MV-4-11 (cell line): ENCODE results near the gene RNF113B.

Experiments used
- DNase-seq: peaks from one replicate; lab custom pipeline; 2025; lab: John Stamatoyannopoulos, UW

The RNF113B gene

DNA sequence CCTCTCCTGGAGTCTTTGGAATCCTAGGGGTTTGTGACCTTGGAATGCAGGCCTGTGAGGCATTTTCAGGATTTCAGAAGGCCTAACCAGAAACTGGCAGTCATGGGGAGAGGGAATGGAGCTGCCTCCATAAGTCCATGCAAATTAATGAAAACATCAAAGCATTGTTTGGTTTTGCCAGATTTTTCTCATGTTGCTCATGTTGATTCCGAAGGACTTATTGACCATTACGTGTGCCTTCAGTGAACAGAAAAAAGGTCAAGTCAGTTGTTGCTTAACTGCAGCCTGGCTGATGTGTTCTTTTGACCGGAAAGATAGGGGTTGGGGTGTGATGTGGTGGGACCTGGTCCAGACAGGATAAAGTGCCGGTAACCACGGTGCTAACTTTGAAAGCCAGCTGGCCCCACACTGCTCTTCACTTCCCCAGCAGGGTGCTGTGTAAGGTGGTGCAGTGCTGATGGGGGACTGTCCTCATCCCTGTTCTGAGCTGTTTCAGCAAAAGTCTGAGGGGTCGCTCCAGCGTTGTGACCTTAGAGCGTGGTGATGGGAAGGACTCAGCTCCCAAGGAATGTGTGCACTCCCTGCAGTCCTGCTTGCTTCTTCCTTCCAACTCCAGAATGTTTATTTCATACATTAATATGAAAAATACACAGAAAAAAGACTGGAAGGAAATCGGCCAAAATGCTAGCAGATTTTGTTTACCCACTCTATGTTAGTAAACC, 3.5 kb downstream of the RNF113B start:
- no peak for DNase-seq

DNA sequence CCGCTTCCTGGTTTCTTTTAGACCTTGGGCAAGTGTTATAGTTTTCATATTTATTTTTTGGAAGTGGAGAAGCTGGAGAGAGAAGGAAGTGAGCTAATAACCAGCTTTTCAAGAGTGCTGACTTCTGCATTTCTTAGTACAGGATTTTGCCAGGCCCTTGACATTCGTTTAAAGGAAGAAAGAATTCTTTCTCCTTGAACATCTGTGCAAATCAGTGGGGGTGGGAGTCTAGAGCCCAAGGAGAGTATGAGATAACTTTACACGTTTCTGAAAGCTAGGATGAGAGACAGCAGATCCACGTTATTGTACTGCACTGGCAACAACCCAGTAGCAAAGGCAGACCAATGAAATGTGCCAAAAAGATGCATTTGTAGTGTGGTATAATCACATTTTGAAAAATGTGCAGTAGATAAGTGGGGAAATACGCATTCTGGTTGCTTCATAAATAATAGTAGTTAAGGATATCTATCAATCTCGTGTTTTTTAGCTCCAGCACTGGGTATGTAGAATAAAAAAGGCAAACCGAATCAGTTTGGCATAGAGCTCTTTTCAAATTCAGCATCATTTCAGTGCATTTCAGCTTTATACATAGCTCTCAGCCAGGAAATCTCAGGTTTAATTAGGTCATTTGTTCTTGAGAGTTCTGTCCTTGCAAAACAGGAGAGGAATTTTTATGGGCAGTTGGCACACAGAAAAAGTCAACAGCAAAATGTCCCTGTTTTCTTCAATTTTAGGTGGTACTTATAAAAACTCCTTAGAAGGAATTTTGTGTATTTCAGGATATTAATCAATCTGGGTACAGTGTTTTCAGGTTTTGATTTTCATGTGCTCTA, 4.3 kb downstream of the RNF113B start:
- no peak for DNase-seq

DNA sequence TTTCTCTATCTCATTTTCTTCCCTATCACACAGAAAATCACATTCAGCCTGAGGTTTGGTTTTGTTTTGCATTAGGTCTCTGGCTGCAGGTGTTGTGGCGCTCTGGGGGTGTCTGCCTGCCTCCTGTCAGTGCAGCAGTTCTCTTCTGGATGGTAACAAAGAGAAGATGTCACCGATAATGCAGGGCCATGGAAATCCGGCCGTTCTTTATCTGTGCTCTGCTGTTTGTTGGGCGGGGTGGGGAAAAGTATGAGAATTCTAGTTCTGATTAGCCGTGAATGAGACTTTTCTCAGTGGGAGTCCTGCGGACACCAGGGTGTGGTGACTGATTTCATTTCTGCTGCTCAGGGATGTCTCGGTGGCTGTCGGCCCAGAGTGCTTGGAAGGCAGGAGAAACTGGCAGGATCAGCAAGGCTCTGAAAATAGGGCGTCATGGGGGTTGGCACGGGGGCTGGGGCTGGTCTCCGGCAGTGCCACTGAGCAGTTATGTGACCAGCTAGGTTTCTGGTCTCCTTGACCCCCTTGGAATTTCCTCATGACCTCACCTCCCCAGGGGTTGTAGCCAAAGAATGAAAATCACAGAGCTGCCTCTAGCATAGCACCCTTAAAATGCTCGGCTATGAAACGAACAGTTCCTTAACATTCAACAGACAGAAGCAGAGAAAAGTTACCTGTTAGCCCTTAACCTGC, 5.0 kb downstream of the RNF113B start:
- DNase-seq, result no peak

DNA sequence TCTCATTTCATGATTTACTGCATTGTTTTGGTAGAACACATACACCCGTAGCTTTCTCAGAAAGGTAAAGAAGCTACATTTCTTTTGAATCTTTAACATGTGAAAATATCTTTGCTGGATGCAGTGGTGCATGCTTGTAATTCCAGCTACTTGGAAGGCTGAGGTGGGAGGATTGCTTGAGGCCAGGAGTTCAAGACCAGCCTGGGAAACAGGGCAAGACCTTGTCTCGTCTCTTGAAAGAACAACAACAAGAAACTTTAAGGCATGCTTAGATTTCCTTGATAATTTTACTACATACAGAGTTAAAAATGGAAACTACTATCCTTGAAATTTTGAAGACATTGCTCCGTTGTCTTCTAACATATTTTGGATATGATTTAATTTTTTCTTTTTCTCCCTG, 7.7 kb downstream of the RNF113B start:
- DNase-seq, result no peak

DNA sequence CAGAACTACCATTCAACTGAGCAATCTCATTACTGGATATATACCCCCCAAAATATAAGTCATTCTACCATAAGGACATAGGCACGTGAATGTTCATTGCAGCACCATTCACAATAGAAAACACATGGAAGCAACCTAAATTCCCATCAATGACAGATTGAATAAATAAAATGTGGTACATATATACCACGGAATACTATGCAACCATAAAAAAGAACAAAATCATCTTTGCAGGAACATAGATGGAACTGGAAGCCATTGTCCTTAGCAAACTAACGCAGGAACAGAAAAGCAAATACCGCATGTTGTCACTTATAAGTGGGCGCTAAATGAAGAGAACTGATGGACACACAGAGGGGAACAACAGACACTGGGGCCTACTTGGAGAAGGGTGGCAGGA, 14.1 kb downstream of the RNF113B start:
- DNase-seq, result no peak

DNA sequence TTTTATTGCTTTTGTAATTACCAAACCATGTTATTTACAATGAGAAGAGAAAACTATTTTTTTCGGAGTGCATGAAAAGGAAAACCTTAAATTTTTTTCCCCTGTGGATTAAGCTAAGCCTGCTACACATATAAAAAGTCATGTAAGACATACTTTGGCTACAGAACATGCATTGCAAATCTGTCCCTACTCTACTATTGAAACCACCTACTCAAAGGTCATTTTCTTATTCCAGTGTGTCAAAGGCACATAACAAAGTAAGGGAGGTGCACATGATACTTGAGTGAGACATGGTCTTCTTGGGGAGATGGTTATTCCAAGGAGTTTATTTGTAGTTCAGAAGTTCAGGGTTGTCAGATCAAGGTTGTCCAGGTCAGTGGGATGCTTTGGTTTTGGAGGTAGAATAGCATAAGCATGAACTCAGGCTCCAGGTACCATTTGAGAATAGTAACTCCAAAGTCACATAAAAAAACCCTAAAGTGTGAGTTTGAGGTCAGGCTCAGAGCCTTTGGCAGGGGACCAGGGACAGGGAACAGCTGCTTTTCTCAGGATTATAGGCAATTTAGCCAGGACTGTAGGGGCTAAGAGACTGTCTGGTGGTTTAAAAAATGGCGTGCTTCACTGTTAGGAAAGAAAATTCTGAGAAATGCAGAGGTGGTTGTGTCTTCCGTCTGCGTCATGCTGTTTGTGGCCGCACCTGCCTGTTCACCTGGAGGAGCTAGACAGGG, 18.7 kb downstream of the RNF113B start:
- DNase-seq, result no peak

DNA sequence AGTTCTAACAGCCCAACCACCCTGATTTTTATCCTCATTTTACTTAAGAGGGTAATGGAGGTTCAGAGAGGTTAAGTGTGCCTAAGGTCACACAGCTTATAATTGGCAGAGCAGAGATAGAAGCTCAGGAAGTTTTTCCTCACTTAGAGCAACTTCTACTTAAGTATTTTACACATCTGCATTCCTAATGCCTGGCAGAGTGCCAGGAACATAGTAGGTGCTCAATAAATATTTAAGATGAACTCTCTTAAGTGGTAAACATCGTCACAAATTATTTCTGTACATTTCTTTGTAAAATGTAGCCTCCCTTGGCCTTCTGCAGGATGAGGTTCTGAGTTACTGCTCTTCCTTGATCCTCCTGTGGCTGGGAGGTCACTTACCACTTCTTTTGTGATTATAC, 19.5 kb downstream of the RNF113B start:
- no peak for DNase-seq

DNA sequence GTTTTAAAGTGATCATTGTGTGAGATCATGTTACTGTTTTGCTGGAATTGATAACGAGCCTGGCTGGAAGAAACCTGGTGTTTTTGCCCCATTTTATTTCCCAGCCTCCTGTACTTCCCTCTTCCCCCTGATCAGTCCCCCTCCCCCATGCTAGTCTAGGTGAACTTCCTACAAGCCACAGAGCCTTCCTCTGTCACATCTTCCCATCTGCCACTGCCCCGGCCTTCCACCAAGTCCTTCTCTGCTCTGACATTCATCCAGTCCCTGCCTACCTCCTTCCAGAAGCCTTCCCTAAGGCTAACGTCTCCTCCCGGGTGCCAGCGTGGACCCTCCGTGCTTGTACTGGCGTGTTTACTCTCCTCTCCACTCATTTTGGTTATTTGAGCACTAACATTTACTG, 19.9 kb downstream of the RNF113B start:
- no peak for DNase-seq

DNA sequence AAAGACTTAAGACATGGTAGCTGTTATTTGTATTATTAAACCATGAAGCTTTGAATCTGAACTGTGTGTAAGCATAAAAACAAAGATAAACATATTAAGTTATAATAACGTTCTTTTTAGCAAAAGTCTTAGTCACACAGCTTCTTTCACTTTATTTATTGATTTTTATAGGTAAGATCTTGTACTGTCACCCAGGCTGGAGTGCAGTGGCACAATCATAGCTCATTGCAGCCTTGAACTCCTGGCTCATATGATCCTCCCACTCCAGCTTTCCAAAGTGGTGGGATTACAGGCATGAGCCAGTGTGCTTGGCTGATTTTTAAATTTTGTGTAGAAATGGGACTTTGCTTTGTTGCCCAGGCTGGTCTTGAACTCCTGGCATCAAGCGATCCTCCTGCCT, 20.8 kb downstream of the RNF113B start:
- no peak for DNase-seq

DNA sequence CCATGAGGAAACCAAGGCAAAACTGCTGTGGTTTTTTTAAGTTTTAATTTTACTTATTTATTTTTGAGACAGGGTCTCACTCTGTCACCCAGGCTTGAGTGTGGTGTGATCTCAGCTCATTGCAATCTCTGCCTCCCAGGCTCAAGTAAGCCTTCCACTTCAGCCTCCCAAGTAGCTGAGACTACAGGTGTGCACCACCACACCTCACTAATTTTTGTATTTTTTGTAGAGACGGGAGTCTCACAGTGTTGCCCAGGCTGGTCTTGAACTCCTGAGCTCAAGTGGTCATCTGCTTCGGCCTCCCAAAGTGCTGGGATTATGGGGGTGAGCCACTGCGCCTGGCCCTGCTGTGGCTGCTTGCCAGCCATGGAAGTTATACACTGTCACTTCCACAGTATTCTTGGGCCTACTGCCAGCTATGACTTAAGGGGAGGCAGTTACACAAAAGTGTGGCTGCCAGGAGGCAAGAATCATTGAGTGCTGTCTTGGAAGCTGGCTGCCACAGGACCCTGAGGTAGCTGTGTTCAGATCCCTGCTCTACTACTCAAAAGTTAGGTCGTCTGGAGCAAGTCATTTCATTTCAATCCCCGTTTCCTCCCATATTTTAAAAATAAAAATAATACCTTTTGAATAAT, 21.5 kb downstream of the RNF113B start:
- DNase-seq, result no peak

DNA sequence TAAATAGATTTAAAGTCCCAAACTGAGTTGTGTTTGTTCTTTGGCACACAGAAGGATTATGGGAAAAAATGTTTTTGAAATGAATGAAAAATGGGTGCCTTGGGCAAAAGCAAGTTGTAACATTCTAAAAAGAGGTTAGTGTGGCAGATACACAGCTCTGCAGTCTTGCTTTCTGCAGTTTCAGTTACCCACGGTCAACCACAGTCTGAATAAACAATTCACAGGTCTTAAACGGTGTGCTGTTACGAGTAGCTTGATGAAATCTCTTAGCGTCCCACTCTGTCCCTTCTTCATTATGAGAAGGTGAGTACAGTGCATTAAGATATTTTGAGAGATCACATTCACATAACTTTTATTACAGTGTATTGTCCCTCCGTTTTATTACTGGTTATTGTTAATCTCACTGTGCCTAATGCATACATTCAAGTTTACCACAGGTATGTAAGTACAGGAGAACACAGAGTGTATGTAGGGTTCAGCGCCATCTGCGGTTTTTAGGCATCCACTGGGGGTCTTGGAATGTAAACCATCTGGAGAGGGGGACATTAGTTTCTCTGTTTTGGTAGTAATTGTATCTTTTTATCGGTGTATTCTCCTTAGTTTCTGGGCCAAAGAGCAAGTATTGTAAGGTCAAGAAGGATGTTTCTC, 26.1 kb downstream of the RNF113B start:
- no peak for DNase-seq

DNA sequence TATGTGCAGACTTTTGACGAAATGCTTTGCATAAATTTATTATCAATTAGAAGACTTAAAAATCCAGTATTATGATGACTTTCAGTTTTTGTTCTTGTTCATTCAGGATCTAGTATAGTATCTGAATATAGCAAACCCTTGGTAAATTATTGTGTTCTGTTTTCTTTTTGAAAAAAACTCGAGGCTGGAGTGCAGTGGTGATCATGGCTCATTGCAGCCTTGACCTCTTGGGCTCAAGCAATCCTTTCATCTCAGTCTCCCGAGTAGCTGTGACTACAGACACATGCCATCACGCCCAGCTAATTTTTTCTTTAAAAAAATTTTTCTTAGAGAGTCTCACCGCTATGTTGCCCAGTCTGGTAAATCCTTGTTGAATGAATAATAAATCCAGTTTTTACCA, 29.5 kb downstream of the RNF113B start:
- DNase-seq, result no peak

DNA sequence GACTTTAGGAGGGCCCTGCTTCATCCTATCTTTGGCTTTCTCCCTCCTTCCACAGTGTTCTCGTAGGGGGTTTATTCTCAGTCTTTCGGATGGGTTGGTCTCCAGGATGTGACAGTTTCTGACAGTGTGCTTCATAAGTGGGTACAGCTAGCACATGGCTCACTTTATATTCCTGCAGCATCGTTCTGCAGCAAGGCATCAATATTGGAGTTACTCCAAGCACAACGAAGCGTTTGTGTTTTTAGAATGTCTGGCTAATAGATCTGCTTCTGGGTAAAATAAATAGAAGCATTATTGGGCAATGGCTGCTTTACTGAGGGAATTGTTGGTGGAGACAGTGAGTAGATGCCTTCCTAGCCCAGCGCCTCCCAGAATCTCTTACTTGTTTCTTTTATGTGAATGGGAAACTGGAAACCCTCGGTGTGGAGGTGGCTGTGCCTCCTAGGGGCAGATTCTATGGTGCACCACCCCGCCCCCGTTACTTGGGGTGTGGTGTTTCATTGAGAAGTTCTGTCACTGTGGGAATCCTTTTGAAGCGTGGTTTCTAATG, 32.2 kb downstream of the RNF113B start:
- no peak for DNase-seq

DNA sequence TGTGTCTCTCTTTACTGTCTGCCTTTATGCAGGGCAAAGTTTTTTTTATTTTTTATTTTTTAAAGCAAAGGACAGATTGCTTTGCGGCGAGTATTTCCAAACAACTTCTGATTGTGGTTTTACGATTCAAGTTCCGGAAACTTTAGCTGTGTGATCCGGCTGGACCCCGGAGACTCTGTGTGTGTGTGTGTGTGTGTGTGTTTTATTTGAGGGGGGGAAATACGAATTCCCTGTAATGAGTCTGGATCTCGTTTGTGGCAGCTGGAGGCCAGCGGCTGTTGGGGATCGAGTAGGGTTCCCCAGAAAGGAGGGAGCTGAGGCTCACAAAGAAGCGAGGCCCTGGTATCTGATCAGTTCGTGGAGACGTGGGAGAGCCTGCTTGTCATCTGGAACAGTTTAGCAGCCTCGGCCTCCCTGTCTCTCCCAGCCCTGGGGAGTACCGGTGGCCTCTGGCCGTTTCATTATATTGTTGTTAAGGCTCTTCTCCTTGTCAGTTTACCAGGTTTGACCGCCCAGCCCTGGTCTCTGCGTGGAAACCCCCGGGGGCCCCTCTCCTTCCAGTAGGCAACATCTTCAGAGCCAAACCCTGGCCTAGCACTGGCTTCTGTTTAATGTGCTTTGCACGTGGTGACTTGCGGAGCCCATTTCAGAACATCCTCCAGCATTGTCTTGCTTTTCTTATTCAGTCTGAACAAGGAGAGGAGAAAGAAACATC, 32.9 kb downstream of the RNF113B start:
- peak; percentile 11 for DNase-seq

DNA sequence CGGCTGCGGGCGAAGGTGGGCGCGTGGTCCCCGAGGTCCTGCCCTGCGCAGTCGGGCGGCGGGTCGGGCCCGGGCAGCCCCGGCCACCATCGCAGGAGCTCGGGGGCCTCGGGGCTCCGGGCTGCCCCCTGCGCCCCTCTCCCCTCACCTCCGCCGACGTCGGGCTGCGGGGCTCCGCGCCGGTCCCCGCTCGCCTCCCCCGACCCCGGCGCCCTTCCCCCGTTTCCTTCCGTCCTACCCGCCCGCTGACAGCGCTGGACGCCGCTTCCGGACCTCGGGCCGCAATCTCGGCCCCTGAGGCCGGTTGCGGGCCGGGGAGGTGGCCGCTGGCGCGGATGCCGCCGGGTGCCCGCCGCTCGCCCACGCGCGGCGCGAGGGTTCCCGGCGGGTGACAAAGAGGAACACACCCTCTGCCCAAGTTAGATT, 33.5 kb downstream of the RNF113B start:
- DNase-seq, result no peak

DNA sequence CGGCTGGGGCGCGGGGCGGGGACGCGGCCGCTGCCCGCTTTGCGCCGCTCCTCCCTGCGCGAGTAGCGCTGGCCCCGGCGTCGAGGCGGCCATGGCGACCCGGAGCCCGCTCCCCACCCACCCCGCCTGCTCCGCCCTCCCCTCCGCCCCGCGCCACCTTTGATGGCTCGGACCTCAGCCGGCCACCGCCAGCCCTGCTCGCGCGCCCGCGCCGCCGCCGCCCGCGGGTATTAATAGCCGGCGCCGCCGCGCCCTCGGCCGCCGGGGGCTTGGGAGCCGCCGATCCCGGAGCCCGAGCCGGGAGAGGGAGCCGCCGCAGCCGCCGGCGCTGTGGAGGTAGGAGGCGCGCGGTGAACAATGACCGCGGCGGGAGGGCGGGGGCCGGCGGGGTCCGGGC, 33.9 kb downstream of the RNF113B start:
- DNase-seq, result no peak

DNA sequence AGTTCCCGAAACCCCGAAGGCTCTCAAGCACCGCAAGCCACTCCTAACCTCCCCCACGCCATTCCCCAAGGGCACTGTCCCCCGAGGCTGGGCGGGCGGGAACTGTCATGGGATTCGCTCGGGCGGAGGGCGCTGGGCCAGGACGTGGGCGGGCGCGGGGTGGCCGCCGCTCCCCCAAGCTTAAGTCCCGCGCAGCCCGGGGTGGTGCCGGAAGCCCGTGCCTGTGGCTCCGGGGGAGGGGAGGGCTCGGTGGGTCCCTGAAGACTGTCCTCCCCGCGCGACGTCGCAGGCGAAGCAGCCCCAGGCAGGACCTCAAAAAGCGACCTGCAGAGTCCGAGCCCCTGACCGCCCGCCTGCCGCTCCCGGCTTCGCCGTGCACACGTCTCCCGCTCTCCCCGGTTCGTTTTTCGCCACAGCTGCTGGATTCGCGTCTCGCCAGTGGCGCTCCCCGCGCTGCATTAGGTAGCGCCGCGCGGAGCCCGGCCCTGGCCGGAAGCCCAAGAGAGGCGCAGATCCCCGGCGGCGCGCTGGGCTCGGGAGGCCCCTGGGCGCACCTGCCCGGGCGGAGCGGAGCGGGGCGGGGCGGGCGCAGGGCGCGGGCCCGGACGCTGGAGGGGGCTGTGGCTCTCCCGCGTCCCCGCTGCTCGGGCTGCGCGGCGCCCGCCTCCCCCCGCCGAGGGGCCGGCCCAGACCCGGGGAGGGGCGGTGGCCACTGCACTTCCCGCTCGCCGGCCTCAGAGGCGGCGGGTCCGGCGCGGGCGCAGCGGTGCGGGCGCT, 34.5 kb downstream of the RNF113B start, which contains the start of gene FARP1:
Gene FARP1 (plus strand): TSS at position 715 of the 777 bp plus-strand sequence. CDS start 70,149 bp downstream, outside the sequence.
- no peak for DNase-seq

DNA sequence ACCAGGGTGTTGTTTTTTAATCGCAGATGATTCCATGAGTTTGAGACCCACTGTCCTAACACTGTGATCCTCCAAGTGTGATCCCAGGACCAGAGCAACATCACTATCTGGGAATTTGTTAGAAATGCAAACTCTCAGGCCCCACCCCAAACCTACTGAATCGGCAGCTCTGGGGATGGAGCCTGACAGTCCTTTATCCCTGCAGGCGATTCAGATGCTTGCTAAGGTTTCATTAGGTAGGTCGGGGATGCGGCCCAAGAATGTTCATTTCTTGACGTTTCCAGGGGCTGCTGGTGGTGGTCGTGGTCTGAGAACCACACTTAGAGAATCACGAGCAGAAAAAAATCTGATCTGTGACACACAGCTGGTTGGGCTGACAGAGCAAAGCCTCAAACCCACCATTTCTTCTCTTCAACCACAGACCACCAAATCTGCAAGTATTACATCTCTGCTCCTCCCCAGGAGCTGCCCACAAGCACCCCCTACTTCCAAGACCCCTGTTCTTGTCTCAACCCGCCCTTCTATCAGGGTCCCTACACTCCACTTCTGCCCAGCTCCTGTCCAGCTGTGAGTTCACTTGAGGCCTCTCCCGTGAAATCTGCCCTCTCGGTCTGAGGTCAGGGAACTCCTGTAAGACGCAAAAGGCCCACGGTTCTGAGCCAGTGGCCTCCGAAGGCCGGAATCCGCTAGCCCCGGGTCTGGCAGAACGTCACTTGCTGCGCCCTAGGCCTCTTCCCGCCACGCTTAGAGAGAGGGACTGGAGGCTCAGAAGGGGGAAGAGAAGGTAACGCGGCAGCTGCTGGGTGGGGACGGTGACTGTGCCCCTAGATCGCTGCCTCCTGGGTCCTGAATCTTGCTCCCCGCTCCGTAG, 35.3 kb downstream of the RNF113B start:
- no peak for DNase-seq
